Left ventricle myocardium inferior (tissue), 1 donor: Measurements from ENCODE around the gene FRMD4A. TPM values are rescaled to one million over a fixed set of nuclear protein-coding genes. Genes with fewer than 3 reads are reported as not detected.

Experiments used
- DNase-seq: peaks from one replicate; pipeline ENCODE4 v3.0.0-alpha.2; 2020
- H3K27ac ChIP-seq: fragments of 200-600 bp; replicated peaks from 2 replicates; pipeline ENCODE4 v1.8.0; 2021
- H3K27me3 ChIP-seq: fragments of 200-600 bp; 2 replicates; pipeline ENCODE4 v1.8.0; 2021; ENCODE audit warnings: low read depth
- H3K36me3 ChIP-seq: fragments of 200-600 bp; 2 replicates; pipeline ENCODE4 v1.8.0; 2021
- H3K4me1 ChIP-seq: fragments of 200-600 bp; 2 replicates; pipeline ENCODE4 v1.8.0; 2021
- H3K4me3 ChIP-seq: fragments of 200-600 bp; 2 replicates; pipeline ENCODE4 v1.8.0; 2021; ENCODE audit warnings: mild to moderate bottlenecking, moderate library complexity
- H3K9me3 ChIP-seq: fragments of 200-600 bp; replicated peaks from 2 replicates; pipeline ENCODE4 v1.8.0; 2021
- intact Hi-C: fragments of 100-400 bp; cut with micrococcal nuclease; formaldehyde crosslinking; loops from one replicate; pipeline ENCODE4 v1.11.0; 2022
- total RNA-seq: library from RNA; stranded (reverse); fragmentation: NEBNext Ultra II Directional; extraction: Animal tissue kit (Norgen Biotek cat#: 25700); gene quantifications from one replicate; pipeline ENCODE4 v1.2.1, GENCODE V29; 2021
- TF ChIP-seq, protein P1 (sequence below): fragments of 200-600 bp; IDR thresholded peaks from 2 replicates; pipeline ENCODE4 v1.8.0; 2021; ENCODE audit warnings: antibody characterized with exemption, mild to moderate bottlenecking, borderline replicate concordance
- donor health status: DM: no; HTN: yes; CAD: no; lungs with severe emphysema.

The FRMD4A gene
- total RNA-seq, 1 donor from 2014 or later: 26.1 TPM

GRCh38 chr10:13707156-13707881 lies 623.4 kb downstream of the FRMD4A start:
- peak; percentile 89 for DNase-seq
- Histone ChIP-seq H3K4me1 (peaks cover 96% of the 10 kb centered on the region), H3K27me3 (no peaks in the 10 kb centered on the region), H3K36me3 (no peaks in the 10 kb centered on the region), H3K27ac (peak overlapping the region; percentile 90), H3K4me3 (peak overlapping the region; percentile 74), H3K9me3 (no peaks in the 10 kb centered on the region)
- intact Hi-C loops: no loop called here
- TF ChIP-seq, protein P1, sequence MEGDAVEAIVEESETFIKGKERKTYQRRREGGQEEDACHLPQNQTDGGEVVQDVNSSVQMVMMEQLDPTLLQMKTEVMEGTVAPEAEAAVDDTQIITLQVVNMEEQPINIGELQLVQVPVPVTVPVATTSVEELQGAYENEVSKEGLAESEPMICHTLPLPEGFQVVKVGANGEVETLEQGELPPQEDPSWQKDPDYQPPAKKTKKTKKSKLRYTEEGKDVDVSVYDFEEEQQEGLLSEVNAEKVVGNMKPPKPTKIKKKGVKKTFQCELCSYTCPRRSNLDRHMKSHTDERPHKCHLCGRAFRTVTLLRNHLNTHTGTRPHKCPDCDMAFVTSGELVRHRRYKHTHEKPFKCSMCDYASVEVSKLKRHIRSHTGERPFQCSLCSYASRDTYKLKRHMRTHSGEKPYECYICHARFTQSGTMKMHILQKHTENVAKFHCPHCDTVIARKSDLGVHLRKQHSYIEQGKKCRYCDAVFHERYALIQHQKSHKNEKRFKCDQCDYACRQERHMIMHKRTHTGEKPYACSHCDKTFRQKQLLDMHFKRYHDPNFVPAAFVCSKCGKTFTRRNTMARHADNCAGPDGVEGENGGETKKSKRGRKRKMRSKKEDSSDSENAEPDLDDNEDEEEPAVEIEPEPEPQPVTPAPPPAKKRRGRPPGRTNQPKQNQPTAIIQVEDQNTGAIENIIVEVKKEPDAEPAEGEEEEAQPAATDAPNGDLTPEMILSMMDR: peak; percentile 23

DNA sequence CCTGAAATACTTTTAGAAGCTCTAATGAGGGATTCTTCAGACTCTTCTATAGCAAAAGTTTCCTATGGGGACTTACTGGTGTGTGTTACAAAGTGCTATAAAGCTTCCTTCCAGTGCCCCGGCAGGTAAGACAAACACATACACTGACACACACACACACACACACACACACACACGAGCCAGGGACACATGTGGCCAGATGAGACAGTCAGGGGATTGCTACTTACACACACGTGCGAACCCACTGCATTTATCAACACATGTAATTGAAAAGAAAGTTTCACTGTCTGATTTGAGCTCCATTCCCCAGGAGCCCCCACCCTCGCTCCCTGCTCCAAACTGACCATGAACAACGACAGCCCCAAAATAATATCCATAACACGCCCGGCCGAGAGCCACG lies 624.1 kb downstream of the FRMD4A start:
- no peaks in the 10 kb centered on the region for H3K9me3 ChIP-seq
- no peak for DNase-seq
- TF ChIP-seq, protein P1: no peak
- H3K4me3 ChIP-seq: peak overlapping the region; percentile 74
- peak overlapping the region; percentile 90 for H3K27ac ChIP-seq
- intact Hi-C loops: no loop called here
- peaks cover 3% of the 10 kb centered on the region for H3K36me3 ChIP-seq
- H3K4me1 ChIP-seq: peaks cover 96% of the 10 kb centered on the region
- H3K27me3 ChIP-seq: no peaks in the 10 kb centered on the region

- H3K4me1 ChIP-seq: peaks cover 97% of the 10 kb centered on the region
- H3K4me3 ChIP-seq: peak overlapping the region; percentile 74
- H3K27me3 ChIP-seq: no peaks in the 10 kb centered on the region
- intact Hi-C loops: no loop called here
- peaks cover 7% of the 10 kb centered on the region for H3K36me3 ChIP-seq
- TF ChIP-seq, protein P1: no peak
- peak overlapping the region; percentile 90 for H3K27ac ChIP-seq
- H3K9me3 ChIP-seq: no peaks in the 10 kb centered on the region
- DNase-seq: no peak
Observed at GRCh38 chr10:13706175-13706574, 624.5 kb downstream of the FRMD4A start.

DNA sequence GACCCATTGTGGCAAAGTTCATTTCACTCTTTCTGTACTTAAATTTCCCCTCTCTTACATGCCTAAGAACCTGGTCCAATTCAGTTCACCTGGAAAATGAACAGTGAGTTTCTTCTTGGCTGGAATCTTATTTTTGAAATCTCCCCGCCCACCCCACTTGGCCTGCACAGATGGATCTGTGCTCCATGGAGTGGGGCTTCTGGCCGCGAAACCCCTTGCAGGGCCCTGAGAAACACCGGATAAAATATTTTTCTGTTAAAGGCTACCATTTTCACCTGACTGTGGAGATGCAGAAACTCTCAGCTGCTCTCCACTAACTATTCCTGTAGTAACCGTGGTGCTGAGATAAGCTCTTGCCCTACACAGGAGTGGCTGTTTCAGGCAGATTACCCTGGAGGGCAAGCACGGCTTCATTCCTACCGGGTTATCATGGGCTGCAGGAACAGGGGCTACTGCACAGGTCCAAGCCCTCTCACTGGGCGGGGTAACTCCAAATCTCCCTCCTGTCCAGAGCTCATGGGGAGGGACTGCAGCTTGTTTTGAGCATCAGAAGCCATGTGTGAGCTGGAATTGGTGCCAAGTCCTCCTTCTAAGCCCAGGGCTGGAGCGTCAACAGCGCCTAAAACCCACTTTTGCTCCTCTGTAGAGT lies 625.1 kb downstream of the FRMD4A start:
- peak overlapping the region; percentile 90 for H3K27ac ChIP-seq
- no peaks in the 10 kb centered on the region for H3K27me3 ChIP-seq
- H3K36me3 ChIP-seq: peaks cover 12% of the 10 kb centered on the region
- intact Hi-C loops: no loop called here
- TF ChIP-seq, protein P1: no peak
- H3K4me1 ChIP-seq: peaks cover 97% of the 10 kb centered on the region
- peak; percentile 37 for DNase-seq
- H3K9me3 ChIP-seq: no peaks in the 10 kb centered on the region
- H3K4me3 ChIP-seq: peak overlapping the region; percentile 74

GRCh38 chr10:13704964-13705363 lies 625.8 kb downstream of the FRMD4A start:
- intact Hi-C loops: no loop called here
- Histone ChIP-seq H3K27me3 (no peaks in the 10 kb centered on the region), H3K27ac (peak overlapping the region; percentile 90), H3K9me3 (no peaks in the 10 kb centered on the region), H3K4me3 (peak overlapping the region; percentile 74), H3K36me3 (peaks cover 19% of the 10 kb centered on the region), H3K4me1 (peaks cover 90% of the 10 kb centered on the region)
- TF ChIP-seq, protein P1: no peak
- no peak for DNase-seq
